ENCODE data around the gene ISG20.

ISG20 gene

DNA sequence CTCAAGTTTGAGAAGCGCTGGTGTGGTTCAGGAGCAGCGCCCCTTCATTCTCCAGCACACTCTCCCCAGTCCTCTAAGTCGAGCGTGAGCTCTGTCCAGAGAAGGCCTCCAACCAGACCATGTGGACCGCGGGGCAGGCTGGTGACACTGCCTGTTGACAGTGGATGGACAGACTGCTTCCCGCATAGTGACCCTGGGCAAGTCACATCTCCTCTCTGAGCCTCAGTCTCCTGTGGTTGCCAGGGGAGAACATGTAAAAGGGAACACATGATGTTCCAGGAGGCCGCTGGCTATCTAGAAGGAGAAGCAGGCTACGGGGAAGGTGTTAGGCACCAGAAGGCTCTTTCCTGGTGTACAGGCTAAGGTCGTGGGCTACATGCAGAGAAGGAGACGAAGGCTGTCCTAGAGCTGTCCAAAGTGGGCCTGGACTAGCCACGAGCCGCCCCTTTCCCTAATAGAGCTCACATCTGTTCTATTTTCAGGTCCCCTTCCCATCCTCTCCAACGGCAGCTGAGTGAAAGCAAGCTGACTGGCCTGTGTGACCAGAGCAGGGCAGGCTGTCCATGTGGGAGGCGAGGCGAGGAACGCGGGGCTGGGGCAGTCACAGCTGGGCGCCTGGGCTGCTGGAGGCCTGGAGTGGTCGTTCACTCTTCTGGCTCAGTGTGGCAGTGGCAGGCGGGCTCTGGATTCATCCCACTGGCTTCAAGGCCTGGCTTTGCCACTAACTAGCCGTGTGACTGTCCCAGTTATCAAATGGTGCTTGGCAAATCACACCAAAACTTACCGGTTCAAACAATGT is 11.1 kb downstream of the ISG20 start:
- TF ChIP-seq, protein P1, sequence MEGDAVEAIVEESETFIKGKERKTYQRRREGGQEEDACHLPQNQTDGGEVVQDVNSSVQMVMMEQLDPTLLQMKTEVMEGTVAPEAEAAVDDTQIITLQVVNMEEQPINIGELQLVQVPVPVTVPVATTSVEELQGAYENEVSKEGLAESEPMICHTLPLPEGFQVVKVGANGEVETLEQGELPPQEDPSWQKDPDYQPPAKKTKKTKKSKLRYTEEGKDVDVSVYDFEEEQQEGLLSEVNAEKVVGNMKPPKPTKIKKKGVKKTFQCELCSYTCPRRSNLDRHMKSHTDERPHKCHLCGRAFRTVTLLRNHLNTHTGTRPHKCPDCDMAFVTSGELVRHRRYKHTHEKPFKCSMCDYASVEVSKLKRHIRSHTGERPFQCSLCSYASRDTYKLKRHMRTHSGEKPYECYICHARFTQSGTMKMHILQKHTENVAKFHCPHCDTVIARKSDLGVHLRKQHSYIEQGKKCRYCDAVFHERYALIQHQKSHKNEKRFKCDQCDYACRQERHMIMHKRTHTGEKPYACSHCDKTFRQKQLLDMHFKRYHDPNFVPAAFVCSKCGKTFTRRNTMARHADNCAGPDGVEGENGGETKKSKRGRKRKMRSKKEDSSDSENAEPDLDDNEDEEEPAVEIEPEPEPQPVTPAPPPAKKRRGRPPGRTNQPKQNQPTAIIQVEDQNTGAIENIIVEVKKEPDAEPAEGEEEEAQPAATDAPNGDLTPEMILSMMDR (IDR thresholded peaks at IDR 0.05; ENCODE audit: extremely low read depth, insufficient read depth, missing control alignments) = no peak
- in situ Hi-C loops (cut with MboI; ENCODE audit: low pct_unique_long_range_greater_than_20kb, low sequenced_read_pairs, unreplicated experiment) = no loop called here
- DNase-seq (ENCODE audit: low spot score) = no peak

DNA sequence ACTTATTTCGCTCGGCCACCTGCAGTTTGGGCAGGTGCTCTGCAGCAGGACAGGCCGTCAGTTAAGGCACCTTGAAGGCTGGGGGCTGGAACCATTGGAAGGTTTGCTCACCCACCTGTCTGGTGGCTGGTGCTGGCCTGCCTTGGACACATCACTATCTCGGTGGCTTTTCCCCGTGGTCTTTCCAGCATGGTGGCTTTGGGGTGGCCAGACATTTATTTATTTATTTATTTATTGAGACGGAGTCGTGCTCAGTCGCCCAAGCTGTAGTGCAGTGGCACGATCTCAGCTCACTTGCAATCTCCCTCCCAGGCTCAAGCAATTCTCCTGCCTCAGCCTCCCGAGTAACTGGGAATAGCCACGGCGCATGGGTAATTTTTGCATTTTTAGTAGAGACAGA is 11.7 kb downstream of the ISG20 start:
- TF ChIP-seq, protein P1 (IDR thresholded peaks at IDR 0.05; ENCODE audit: extremely low read depth, insufficient read depth, missing control alignments) = no peak
- no peak for DNase-seq (ENCODE audit: low spot score)
- in situ Hi-C loops (cut with MboI; ENCODE audit: low pct_unique_long_range_greater_than_20kb, low sequenced_read_pairs, unreplicated experiment) = no loop called here

DNA sequence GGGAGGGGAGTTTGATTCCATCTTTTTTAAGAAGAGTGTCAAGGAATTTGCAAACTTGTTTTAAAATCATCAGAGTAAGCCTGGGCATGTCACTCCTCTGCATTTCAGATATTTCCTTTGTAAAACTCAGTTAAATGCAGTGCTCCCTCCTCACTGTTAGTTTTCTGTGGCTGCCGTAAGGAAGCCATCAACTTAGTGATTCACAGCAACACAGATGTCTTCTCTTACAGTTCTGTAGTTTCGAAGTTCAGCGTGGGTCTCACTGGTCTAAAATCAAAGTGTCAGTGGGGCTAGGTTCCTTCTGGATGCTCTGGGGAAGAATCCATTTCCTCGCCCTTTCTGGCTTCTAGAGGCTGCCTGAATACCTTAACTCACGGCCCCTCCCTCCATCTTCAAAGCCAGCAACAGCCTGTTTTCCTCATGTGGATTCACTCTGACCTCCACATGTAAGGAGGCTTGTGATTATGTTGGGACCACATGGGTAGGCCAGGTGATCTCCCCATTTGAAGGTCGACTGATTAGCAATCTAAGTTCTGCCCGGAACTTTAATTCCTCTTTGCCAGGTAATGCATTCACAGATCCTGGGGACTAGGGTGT is 12.4 kb downstream of the ISG20 start:
- TF ChIP-seq, protein P1 (IDR thresholded peaks at IDR 0.05; ENCODE audit: extremely low read depth, insufficient read depth, missing control alignments) = no peak
- in situ Hi-C loops (cut with MboI; ENCODE audit: low pct_unique_long_range_greater_than_20kb, low sequenced_read_pairs, unreplicated experiment) = no loop called here
- DNase-seq (ENCODE audit: low spot score) = no peak

DNA sequence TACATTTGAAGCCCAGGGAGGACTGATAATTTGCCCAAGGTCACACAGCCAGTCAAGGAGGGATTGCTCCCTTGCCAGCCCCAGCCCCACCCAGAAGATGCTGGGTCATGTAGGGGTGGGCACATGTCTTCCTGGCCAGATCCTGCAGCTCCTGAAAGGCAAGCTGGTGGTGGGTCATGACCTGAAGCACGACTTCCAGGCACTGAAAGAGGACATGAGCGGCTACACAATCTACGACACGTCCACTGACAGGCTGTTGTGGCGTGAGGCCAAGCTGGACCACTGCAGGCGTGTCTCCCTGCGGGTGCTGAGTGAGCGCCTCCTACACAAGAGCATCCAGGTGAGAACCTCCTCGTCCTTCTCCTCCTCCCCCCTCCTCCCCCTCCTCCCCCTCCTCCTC is 13.2 kb downstream of the ISG20 start:
- DNase-seq (ENCODE audit: low spot score) = no peak
- TF ChIP-seq, protein P1 (IDR thresholded peaks at IDR 0.05; ENCODE audit: extremely low read depth, insufficient read depth, missing control alignments) = no peak
- in situ Hi-C loops (cut with MboI; ENCODE audit: low pct_unique_long_range_greater_than_20kb, low sequenced_read_pairs, unreplicated experiment) = no loop called here

DNA sequence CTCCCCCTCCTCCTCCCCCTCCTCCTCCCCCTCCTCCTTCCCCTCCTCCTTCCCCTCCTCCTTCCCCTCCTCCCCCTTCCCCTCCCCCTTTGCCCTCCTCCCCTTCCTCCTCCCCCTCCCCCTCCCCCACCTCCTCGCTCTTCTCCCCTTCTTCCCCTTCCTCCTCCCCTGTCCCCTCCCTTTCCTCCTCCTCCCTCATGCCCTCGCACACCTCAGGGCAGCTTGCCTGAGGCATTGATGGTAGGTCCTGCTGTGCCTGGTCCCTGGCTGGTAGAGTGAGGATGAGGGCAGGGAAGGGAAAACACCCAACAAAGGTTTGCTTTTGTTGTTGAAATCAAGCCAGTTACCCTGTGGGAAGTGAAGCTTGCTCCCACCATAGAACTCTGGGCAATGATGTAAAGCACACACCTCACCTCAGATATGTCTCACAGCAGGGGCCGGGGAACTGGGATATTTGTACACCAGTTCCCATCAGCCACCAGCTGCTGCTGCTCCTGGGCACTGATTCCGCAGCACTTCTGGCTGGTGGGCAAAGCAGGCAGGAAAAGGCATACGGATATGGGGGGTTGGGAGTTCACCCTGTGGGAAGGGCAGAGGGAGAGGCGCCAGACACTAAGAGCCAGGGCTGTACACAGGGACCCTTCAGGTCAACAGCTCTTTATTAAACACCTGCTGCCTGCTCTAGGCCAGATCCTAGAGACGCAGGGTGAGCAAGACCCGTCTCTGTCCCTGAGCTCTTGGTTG is 13.8 kb downstream of the ISG20 start:
- in situ Hi-C loops (cut with MboI; ENCODE audit: low pct_unique_long_range_greater_than_20kb, low sequenced_read_pairs, unreplicated experiment) = no loop called here
- DNase-seq (ENCODE audit: low spot score) = no peak
- TF ChIP-seq, protein P1 (IDR thresholded peaks at IDR 0.05; ENCODE audit: extremely low read depth, insufficient read depth, missing control alignments) = no peak

DNA sequence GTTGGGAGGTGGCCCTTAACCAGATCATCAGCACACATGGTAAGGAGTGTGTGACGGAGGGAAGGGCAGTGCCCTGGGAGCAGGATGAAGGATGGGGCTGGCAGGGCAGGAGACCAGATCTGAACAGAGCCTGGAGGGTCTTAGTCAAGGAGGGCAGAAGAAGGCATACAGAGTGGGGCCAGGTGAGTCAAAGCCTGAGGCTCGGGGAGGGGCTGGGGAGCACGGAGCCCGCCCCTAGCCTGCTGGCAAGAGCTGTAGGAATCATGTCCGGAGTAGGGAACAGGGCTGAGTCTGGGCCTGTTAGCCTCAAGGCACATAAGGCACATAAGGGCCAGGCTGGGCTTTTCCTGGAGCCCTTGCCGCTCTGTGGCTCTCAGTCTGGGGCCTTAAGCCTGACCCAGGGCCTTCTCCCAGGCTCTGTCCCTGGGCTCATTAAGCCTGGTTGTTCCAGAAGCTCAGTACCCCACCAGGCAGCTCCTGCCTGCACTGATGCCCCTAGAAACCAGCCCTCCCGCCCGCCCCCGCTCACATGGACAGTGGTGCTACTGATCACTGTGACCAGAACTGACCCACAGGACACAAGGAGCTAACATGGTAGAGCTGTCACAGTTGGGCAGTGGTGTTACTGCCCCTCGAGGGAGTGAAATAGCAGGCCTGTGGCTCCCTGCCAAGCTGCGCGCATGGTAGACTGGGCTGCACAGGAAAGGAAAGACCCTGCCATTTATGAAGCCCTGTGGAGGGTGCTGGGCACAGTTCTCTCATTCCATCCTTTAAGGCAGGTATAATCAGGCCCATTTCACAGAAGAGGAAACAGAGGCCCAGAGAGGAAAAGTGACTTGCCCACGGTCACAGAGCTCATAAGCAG is 14.6 kb downstream of the ISG20 start:
- TF ChIP-seq, protein P1 (IDR thresholded peaks at IDR 0.05; ENCODE audit: extremely low read depth, insufficient read depth, missing control alignments) = no peak
- no peak for DNase-seq (ENCODE audit: low spot score)
- in situ Hi-C loops (cut with MboI; ENCODE audit: low pct_unique_long_range_greater_than_20kb, low sequenced_read_pairs, unreplicated experiment) = no loop called here
